Kasumi-1 (cell line): ENCODE results near the gene ALDH4A1.
A peak's percentile ranks its signal among the peaks of the same experiment; 100 is the strongest.
"Not testable (repeated sequence)": the region's sequence is repeated elsewhere in the genome, so short reads cannot be mapped to it uniquely, and the experiment has no call there.

ENCODE experiments used
- DNase-seq, 2 experiments: peaks; one replicate each; lab custom pipeline; 2025; lab: John Stamatoyannopoulos, UW

Gene ALDH4A1

GRCh38 chr1:18877282-18877681 is 25.1 kb downstream of the ALDH4A1 start:
- DNase-seq, result no peak

GRCh38 chr1:18876210-18876609 is 26.1 kb downstream of the ALDH4A1 start:
- no peak for DNase-seq

- no peak for DNase-seq
Observed at GRCh38 chr1:18875796-18876128, 26.6 kb downstream of the ALDH4A1 start.

GRCh38 chr1:18875107-18875795 is 27.1 kb downstream of the ALDH4A1 start:
- peak; percentile 52 to 64 for DNase-seq

GRCh38 chr1:18874600-18874999 is 27.8 kb downstream of the ALDH4A1 start:
- DNase-seq, result no peak

GRCh38 chr1:18874036-18874435 is 28.3 kb downstream of the ALDH4A1 start:
- DNase-seq, result no peak

GRCh38 chr1:18872071-18872611 is 30.2 kb downstream of the ALDH4A1 start:
- DNase-seq, result no peak

- no peak for DNase-seq
Observed at GRCh38 chr1:18871401-18872070, 30.8 kb downstream of the ALDH4A1 start.

- DNase-seq, result no peak
Observed at GRCh38 chr1:18870957-18871356, 31.4 kb downstream of the ALDH4A1 start.

GRCh38 chr1:18870595-18870865 is 31.8 kb downstream of the ALDH4A1 start:
- not testable (repeated sequence) for DNase-seq

- no peak for DNase-seq
Observed at GRCh38 chr1:18869847-18870594, 32.3 kb downstream of the ALDH4A1 start.

- DNase-seq, result no peak
Observed at GRCh38 chr1:18868801-18869424, 33.4 kb downstream of the ALDH4A1 start.

GRCh38 chr1:18868354-18868753 is 34.0 kb downstream of the ALDH4A1 start:
- DNase-seq, result no peak

- DNase-seq, result no peak
Observed at GRCh38 chr1:18866846-18867245, 35.5 kb downstream of the ALDH4A1 start.

GRCh38 chr1:18866314-18866713 is 36.0 kb downstream of the ALDH4A1 start:
- DNase-seq, result no peak

GRCh38 chr1:18865176-18865575 is 37.2 kb downstream of the ALDH4A1 start:
- DNase-seq, result no peak

- no peak for DNase-seq
Observed at GRCh38 chr1:18861590-18861989, 40.8 kb downstream of the ALDH4A1 start.

GRCh38 chr1:18861082-18861481 is 41.3 kb downstream of the ALDH4A1 start:
- DNase-seq, result no peak

- DNase-seq, result no peak
Observed at GRCh38 chr1:18859560-18859959, 42.8 kb downstream of the ALDH4A1 start, which contains the start of gene TAS1R2. Gene TAS1R2, minus strand, starts transcription at chr1:18859660. Its CDS starts 0 bp downstream, at chr1:18859660.

GRCh38 chr1:18858070-18858688 is 44.2 kb downstream of the ALDH4A1 start:
- no peak for DNase-seq

- no peak for DNase-seq
Observed at GRCh38 chr1:18856435-18856834, 45.9 kb downstream of the ALDH4A1 start.

GRCh38 chr1:18855573-18855972 is 46.8 kb downstream of the ALDH4A1 start:
- no peak for DNase-seq
